NCI-H82 (cell line): ENCODE data around the gene HUWE1.

Experiments
- DNase-seq: peaks from one replicate; lab custom pipeline; 2025; lab: John Stamatoyannopoulos, UW

Gene HUWE1

DNA sequence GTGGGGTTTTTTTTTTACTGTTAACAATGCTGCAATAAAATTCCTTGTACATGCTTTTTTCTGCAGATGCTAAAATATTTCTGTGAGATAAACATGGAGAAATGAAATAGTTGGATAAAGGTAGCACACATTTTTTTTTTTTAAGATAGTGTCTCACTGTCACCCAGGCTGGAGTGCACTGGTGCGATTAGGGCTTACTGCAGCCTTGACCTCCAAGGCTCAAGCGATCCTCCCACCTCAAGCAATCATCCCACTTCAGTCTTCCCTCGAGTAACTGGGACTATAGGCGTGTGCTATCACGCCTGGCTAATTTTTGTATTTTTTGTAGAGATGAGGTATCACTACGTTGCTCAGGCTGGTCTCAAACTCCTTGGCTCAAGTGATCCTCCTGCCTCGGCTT lies 1.8 kb upstream of the HUWE1 start:
- no peak for DNase-seq

DNA sequence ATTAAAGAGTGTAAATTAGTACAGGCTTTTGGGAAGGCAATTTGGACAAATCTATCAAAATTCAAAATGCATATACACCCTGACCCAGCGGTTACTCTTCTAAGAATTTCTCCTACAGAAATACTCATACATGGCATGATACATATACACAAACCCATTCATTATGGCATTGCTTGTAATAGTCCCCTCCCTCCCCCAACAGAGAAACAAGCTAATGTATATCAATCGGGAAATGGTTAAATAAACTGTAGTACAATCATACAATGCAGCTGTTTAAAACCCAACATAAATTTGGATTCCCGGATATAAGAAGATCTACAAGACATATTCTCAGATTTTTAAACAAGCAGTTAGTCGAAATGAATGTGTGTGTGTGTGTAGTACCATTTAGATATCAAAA lies 808 bp downstream of the HUWE1 start:
- peak; percentile 57 for DNase-seq

DNA sequence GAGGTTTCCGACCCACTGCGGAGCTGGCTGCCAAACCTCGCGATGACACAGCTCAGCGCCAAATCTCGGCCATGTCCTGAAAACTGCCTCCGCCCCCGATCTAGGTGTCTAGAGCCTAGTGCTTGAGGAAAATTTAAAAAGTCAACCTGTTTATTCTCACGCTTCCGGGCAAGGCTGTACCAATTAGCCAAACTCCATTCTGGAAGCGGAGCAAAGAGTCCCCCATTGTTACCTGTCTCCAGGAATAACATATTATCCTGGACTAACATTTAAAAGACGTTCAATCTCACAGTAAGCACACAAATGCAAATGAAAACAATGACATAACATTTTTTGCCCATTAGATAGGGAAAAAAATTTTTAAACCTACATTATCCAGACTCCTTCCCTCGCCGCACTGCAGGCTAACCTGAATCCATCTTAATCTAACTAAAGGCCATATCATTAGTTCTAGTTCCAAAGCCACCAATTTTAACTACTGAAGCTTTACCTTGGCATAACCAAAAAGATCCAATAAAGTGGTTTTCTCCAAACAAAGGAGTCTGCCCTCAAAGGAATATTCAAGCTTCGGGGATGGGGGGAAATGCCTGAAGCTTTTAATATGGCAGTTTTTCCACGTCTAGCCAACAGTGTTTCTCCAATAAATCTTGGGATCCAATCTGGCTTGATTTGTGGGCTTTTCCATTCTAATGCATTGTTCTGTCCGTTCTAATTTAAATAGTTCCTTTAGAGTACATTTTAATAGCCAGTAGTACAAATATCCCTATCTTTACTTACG lies 1.9 kb downstream of the HUWE1 start:
- peak; percentile 54 for DNase-seq

- peak; percentile 100 for DNase-seq
Observed at GRCh38 chrX:53683556-53684414, 2.7 kb downstream of the HUWE1 start.

GRCh38 chrX:53682885-53683555 lies 3.5 kb downstream of the HUWE1 start:
- peak; percentile 76 for DNase-seq

GRCh38 chrX:53681661-53682060 lies 4.9 kb downstream of the HUWE1 start:
- no peak for DNase-seq

- DNase-seq, result peak; percentile 7
Observed at GRCh38 chrX:53678667-53679066, 7.9 kb downstream of the HUWE1 start.

DNA sequence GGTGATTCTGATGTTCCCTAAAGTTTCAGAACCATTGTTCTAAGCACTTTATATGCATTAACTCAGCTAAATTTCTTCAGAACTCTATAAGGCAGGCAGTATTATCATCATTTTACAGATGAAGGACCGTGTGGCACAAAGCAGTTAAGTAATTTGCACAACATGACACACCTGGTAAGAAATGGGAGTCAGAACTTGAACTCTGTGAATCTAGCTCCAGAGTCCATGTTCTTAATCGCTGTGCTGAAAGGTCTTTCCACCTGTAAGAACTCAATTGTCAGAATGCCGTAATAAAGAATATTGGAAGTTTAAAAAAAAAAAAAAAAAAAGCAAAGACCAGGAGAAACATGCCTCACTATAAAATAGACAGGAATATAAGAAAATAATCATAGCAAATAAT lies 9.2 kb downstream of the HUWE1 start:
- DNase-seq, result no peak

DNA sequence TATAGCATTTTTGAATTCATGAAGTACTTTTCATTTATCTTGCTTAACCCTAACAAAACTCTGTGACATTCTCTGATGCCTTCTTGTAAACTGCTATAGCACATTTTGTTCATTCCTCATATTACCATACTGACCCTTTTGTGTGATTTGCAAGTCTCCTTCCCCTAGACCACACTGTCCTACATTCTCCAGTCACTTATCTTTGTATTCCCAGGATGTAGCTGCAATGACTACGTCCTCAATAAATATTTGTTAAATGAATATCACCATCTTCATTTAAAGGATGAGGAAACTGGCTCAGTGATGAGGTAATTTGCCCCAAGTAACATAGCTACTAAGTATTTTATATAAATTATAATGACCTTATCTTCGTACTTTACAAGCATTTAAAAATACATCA lies 11.9 kb downstream of the HUWE1 start:
- DNase-seq, result no peak

DNA sequence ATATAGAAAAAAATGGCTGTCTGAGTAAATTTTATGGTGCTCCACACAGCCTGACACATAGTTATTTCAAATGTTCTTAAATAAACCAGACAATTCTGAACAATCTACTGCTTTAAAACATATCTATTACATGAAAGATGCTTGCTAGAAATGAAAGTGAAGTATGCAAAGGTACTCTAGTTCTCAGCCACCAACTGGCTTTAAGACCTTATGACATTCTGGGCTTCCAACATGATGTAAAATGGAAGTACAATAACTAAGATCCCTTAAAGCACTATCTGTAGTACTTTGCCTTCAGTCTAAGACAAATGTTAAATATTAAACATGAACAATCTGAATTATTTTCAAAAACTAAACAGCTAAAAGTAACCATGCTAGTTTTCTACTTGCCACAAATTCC lies 17.3 kb downstream of the HUWE1 start:
- no peak for DNase-seq

DNA sequence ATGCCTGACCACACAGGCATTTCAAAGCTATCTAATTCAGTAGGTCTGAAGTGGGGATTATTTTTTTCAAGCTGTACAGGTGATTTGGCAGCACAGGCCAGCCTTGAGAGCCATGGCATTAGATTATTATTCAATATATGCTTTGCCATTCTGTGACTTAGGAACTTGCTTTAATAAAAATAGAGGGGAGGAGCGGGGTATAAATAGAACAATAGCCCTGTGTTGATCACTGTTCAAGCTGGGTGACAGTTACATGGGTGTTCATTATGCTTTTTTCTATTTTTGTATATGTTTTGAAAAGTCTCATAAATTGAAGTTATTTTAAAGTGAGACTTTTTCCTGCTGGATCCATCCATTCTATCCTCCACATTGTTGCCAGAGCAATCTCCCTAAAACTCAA lies 20.3 kb downstream of the HUWE1 start:
- no peak for DNase-seq

- DNase-seq, result no peak
Observed at GRCh38 chrX:53660004-53660403, 26.5 kb downstream of the HUWE1 start.

GRCh38 chrX:53659039-53659438 lies 27.5 kb downstream of the HUWE1 start:
- no peak for DNase-seq

GRCh38 chrX:53656845-53657244 lies 29.7 kb downstream of the HUWE1 start:
- DNase-seq, result no peak

DNA sequence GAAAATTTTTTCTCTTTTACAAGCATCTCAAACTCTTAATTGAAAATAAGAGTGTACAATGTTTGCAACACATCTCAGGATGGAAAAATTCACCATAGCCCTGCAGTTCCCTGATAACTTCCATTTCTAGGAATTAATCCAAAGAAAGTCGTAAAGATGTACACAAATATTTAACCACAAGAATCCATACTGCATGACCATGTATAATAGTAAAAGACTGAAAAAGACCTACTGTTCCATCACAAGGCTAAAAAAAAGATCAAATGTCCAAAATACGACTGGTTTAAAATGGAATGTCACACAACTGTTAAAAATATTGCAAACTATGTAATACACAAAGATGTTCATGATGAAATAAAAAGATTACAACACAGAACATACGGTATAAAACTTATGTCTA lies 32.1 kb downstream of the HUWE1 start:
- no peak for DNase-seq

- no peak for DNase-seq
Observed at GRCh38 chrX:53644751-53645150, 41.8 kb downstream of the HUWE1 start.

DNA sequence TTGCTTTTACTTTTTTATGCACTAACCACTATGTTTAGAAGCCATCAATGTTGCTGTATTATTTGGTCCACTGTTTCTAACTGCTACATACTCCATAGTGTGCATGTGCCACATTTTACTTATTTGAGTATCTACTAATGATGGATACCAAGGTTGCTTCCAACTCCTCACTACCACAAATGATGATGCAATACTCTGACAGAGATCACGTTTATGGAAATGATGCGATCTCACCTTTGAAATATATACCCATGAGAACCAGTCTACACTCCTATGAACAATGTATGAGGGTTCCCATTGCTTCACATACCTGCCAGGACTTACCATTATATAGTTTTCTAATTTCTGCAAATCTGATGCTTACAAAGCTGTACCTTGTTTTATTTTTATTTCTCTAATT lies 44.2 kb downstream of the HUWE1 start:
- DNase-seq, result no peak

GRCh38 chrX:53639257-53639656 lies 47.3 kb downstream of the HUWE1 start:
- DNase-seq, result no peak

DNA sequence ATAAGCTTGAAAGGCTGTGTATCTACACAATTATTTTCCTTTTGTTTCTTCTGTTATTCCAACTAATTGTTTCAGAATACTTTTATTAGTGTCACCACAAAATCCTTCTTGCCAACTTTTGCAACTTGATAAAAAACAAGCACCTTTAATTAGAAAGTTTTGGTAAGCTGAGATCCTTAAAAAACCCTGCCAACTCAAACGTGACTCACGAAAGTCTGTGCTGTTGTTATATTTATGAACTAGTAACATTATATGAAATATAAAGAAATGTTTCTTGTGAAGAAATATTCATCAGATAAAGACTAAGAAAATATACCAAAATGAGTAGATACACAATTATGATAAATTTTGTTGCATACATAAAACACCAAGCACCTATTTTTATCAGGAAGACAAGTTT lies 49.0 kb downstream of the HUWE1 start:
- no peak for DNase-seq

- DNase-seq, result no peak
Observed at GRCh38 chrX:53631156-53631555, 55.4 kb downstream of the HUWE1 start.

GRCh38 chrX:53630261-53630660 lies 56.3 kb downstream of the HUWE1 start:
- DNase-seq, result no peak

DNA sequence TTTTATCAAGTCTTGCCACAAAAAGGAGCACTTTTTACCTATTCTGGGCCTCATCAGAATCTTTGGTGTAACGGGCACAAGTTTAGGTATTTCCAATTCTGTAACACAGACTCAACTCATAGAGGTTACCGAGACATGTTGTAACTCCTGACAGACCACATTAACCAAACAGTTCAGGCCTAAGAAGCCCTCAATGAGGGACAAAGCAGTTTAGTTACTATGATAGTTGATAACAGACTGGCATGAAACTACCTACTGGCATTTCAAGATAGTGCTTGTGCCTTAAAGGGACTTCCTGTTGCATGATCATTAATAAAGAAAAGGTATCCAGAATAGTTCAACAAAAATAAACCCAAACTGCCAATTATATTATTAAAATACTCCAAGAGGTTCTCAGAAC lies 64.1 kb downstream of the HUWE1 start:
- DNase-seq, result no peak
